Activated gamma-delta T cell treated with Interleukin-2 at 50 U/mL for 16 hours (primary cell): ENCODE results near the gene WDR45B.
"Not testable (repeated sequence)": the region's sequence is repeated elsewhere in the genome, so short reads cannot be mapped to it uniquely, and the experiment has no call there.

Experiments used
- DNase-seq: peaks from one replicate; pipeline ENCODE4 v3.0.0-alpha.2; 2020

The WDR45B gene

DNA sequence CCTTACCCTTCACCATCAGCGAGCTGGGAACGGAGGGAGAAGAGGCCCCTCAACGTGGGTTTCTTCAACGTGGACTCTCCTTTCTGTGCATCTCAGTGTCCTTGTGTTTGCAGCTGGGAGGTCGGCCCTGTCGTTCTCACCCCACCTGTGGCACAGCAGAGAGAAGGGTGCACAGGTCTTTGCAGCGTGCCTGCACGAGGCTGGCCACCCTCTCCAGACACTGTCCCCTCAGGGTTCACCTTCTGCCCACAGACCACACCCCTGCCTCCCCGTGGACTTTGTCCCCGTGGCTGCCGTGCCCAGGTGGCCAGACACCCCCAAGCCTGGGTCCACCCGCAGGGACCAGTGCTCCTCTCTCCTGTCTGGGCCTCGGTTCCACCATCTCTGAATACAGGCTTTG is 7.3 kb upstream of the WDR45B start:
- no peak for DNase-seq

DNA sequence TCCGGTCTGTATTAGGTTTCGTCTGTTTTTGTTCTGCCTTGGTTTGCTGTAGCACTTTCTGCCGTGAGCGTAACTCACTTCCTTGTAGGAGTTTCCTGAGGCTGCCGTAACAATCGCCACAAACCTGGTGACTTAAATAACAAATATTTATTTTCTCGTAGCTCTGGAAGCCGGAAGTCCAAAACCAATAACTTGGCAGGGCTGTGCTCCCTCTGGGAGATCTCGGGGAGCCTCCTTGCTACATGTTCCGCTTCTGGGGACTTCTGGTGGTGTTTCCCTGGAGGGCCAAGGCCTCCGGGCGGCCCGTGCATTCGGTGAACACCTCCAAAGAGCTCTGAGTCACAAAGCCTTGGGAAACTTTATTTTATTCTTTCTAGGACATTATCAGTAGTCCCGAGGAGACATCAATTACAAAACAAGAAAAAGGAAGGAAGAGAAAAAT is 6.8 kb upstream of the WDR45B start:
- no peak for DNase-seq

DNA sequence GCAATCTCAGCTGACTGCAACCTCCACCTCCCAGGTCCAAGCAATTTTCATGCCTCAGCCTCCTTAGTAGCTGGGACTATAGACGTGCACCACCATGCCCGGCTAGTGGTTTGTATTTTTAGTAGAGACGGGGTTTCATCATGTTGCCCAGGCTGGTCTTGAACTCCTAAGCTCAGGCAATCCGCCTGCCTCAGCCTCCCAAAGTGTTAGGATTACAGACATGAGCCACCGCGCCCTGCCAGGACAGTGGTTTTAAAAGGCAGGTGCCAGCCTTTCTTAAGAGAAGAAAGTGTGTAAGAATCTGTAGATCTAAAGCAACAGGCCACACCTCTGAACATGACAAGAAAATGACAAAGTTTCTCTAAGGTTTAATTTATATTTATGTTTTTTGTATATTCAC is 6.4 kb upstream of the WDR45B start:
- not testable (repeated sequence) for DNase-seq

DNA sequence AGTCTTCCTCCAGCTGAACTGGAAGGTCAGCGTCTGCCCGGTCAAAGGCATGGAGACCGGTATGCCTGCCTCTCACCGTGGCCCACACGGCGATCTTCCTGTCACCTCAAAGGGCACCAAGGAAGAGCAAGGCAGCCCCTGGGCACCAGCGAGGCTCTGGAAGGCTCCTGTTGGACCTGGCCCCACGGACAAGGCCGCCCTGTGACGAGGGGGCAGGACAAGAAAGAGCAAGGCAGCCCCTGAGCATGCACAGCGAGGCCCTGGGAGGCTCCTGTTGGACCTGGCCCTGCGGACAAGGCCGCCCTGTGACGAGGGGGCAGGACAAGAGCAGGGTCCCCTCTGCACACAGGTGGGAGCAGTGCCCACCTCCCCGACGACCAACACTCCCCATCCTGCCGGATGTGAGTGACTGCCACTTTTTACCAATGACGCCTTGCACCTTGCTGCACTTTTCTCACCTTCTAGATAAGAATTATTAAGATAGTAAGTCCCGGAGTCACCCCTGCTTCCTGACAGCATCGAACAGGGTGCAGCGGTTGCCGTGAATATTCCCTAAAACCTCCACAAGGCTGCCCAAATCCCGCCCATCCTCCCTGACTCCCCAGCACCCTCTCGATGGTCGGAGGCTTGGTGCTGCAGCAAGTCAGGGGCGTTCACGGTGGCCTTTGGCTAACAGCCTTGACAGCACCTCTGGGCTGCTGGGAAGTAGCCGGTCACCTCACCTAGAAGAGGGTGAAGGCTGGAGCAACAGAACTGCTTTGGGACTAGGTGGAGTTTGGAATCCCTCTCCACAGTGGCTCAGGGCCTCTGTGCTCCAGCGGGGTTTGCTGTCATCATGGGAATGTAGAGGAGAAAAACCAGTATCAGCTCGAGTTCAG is 5.6 kb upstream of the WDR45B start:
- no peak for DNase-seq

DNA sequence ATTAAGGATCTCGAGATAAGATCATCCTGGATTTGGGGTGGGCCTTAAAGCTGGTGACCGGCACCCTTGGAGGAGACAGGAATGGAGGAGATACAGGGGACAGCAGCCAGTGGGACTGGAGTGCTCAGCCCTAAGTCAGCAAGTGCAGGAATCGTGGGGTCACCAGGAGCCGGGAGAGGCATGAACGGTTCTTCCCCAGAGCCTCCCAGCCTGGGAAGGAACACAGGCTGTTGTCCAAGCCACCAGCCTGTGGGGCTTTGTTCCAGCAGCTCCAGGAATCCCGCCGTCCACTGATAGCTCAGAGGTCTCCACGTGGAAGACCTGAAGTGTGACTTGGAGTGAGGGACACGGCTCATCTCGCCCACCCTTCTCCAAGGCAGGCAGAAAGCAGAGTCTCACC is 2.5 kb upstream of the WDR45B start:
- DNase-seq: no peak

DNA sequence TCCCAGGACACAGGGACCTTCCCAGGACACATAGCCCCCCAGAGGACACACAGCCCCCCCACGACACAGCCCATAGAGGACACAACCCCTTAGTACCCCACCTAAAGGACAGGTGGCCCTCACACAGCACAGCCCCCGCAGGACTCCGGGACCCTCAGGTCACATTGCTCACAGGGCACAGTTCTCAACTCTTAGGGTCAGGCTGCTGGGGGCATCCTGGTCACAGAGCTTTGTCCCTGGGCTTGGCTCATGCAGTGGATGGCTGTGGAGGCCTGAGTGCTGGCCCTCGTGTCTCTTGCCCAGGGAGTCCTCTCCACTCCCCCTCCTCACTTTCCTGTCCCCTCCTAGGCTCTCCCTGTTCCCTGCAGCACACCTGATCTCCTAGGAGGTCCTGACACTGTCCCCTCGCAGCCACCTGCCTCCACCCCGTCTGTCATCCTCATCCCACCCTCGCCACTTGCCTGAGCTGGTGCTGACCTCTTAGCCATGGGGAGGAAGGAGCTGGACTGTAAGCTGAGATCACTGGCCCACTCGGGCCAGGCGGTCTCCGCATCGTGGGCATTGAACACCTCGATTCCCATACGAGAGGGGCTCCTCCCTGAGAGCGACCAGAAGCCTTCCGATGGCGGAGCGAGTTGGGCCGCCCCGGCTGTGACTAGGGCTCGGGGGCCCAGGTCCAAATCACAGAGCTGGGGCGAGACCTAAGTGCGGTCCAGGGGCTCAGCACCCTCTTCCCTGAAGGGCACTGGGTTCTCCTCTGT is 1.4 kb upstream of the WDR45B start:
- no peak for DNase-seq

DNA sequence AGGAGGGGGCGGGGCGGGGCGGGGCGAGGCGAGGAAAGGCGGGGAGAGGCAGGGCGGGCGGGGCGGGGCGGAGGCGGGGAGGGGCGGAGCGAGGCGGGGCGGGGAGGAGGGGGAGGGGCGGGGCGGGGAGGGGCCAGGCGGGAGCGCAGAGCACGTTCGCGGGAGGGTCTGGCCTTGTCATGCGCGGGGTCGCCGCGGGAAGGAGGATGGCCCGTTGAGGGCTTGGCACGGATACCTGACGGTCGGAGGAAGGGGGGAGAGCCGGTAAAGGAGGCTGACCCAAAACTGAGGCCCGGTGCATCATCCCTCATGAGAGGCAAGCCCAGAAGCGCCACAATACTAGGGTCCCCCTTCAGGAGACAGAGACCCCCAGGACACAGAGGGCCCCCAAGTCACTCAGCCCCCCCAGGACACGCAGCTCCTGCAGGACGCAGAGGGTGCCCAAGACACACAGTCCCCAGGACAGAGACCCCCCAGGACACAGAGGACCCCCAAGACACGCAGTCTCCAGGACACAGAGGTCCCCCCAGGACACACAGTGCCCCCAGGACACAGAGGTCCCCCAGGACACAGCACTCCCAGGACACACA is 593 bp upstream of the WDR45B start:
- peak; percentile 47 for DNase-seq

DNA sequence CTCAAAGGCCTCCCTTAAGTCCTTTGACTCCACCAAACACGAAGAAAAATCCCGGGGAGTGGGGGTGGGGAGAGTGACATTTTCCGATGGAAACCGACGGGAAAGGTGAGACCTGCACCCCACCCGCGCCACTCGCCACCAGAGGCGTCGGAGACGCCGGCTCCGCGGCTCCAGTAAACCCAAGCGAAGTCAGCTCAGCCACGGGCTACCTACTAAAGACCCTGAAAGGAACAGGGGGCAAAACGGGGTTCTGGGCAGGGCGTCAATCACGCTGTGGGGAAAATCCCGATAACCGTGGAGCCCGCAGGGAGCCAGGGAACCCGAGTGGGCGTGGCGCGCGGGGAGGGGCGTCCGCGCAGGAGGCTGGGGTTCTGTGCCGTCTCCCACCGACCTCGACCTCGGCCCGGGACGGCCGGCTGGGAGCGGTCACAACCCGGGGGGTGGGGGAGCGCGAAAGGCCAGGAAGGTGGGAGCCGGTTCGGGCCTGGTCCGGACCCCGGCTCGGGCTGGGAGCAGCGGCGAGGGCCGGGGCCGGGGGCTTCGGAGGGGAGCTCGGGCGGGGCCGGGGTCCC is 565 bp downstream of the WDR45B start:
- peak; percentile 33 for DNase-seq

DNA sequence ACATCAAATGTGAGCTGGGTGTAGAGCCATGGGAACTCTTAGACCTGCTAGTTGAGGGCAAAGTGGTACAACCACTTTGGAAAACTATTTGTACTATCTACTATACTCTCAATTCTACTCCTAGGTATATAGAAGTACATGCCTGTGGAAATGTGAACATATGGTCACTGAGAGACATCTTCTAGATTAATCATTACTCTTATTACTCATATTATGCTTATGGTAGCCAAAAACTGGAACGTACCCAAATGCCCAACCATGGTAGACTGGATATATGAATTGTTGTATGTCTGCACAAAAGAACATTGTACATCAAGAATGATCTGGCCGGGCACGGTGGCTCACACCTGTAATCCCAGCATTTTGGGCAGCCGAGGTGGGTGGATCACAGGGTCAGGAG is 2.7 kb downstream of the WDR45B start:
- DNase-seq: no peak

DNA sequence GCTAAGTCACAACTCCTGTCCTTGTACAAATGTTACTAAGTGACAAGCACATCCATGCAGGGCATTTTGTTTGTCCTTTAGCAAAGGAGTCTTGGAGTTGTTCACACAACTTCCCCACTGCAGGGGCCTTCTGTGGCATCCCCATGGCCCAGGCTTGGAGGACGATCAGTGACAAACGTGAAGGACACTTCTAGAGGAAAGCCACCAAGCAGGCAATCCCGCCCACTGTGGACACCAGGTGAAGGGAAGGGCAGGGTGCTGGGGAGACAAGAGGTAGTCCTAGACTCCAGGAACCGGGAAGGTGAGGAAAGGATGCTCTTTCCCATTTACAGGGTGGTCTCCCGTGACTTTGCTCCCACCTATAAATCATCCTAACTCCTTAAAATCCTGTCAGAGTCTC is 4.1 kb downstream of the WDR45B start:
- DNase-seq: no peak

DNA sequence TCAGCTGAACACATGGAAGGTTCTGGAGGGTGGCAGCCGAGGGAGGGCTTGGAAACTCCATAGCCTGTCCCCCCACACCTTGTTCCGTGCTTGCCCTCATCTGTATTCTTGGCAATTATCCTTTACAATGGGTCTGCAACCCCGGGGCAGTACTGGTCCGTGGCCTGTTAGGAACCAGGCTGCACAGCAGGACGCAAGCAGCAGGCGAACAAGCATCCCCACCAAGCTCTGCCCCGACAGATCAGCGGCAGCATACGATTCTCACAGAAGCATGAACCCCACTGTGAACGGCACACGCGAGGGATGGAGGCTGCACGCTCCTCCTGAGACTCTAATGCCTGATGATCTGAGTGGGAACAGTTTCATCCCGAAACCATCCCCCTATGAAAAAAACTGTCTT is 6.2 kb downstream of the WDR45B start:
- DNase-seq: no peak

DNA sequence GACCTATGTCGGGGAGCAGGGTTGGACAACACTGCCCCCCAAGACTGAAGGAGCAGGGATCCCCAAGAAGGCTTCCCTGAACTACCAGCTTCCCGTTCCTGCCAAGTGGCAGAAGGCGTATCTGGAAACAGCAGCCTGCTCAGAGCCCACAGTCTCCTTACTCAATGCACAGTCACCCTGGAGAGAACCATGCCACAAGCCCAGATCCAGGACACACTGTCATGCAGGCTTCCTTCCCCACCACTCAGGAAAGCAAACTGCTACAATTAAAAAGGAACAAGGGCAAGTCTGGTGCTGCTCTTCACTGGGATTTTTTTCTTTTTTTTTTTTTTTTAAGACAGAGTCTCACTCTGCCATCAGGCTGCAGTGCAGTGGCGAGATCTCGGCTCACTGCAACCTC is 8.2 kb downstream of the WDR45B start:
- no peak for DNase-seq

DNA sequence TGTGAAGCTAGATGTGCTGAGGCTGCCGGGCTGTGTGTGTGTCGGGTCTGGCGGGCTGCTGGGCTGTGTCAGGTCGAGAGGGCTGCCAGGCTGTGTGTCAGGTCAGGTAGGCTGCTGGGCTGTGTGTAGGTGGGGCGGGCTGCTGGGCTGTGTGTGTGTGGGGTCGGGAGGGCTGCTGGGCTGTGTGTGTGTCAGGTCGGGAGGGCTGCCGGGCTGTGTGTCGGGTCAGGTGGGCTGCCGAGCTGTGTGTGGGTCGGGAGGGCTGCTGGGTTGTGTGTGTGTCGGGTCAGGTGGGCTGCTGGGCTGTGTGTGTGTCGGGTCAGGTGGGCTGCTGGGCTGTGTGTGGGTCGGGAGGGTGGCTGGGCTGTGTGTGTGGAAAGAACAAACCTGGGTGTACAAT is 8.6 kb downstream of the WDR45B start:
- no peak for DNase-seq

DNA sequence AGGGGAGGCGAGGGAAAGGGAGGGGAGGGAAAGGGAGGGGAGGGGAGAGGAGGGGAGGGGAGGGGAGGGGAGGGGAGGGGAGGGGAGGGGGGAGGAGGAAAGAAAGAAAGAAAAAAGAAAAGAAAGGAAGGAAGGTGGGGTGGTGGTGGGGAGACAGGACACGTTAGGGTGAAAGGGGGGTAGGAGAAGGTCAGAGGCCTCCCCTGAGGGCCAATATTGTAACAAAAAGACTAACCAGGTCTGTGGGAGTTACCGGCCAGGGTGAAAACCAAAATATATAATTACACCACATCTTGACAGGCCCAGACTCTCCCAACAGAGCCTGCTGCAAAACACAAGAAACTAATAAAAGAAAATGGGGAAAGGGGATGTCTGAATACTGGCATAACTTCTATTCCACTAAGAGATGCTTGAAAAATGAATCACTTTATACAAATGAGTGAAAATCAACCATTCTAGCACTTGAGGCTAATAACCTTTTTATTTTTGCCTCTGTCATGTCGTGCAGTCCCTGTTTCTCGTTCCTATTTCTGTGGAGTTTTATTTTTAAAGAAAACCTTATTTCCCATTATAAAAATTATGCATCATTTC is 10.0 kb downstream of the WDR45B start:
- DNase-seq: no peak

DNA sequence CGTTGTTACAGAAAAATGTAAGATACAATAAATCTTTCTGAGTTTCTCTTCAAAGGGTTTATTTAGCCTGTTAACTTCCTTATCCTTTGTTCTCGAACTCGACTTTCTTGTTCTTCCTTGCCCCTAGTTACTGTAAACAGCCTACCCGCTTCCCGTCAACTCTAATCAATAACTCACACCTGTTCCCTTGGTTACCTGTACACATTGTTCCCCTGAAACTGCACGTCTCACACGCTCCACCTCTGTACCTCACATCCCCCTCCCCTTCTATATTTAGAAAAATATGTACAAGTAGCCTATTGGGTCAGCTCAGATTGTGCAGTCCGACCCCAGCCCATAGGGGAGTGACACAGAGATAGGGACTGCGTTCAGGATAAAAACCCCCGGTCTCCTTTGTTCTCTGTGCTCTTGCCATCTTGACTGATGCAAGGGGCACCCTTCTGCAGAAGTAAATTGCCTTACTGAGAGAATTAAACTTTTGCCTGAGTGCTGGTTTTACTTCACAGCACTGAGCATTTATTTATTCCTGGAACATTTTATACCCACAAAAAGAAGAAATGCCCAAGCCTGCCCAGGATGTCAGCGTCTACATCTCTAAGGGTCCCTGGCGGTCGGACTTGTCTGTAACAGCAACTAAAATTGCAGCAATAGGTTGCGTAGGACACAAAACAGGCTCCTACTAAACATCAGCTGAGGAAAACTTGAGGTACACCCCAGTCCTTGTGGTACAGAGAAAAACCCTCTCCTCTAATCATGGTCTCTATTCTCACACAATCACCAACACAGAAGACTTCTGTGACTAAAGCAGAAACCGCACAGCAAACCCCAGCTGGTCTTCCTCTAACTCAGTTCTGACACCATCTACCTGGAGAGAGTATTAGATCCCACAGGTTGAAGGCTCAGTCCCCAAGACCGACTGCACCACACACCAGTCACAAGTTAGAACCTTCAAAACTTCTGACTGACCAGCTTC is 11.3 kb downstream of the WDR45B start:
- DNase-seq: no peak

DNA sequence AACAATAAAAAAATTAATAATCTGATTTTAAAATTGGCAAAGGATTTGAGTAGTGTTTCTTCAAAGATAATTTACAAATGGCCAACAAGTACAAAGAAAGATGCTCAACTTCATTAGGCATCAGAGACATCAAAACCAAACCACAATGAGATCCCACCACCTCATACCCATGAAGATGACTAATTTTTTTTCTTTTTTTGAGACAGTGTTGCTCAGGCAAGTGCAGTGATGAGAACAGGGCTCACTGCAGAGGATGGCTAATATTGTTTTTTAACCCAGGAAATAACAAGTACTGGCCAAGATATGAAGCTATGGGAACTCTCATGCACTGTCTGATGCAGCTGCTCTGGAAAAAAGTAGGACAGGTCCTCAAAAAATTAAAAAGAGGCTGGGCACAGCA is 14.9 kb downstream of the WDR45B start:
- DNase-seq: no peak

DNA sequence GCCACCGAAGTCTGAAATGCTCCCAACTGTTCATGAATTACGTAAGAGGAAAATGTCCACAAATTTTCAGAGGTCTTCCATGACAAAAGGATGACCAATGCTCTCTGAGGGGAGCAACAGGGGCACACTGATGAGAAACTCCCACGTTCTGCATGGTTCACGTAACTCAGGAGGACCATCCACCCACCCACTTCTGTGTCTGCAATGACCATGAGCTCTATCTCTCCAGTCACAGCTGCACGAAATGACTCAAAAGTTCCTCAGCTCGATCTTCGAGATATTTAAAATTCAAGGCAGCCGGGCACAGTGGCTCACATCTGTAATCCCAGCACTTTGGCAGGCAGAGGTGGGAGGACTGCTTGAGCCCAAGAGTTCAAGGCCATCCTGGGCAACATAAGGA is 15.8 kb downstream of the WDR45B start:
- DNase-seq: no peak

DNA sequence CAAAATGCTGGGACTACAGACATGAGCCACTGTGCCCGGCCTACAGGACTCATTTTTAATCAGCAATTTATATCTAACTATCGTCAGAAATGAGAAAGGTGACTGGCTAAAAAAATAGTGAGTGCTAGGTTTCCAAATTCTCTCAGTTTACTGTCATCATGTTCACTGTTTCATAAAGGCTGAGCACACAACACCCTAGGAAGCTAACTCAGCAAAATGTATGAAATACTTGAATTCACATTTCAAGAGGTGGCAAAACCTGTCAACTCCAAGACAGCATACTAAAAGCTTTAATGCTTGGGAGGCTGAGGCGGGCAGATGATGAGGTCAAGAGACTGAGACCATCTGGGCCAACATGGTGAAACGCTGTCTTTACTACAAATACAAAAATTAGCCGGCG is 16.7 kb downstream of the WDR45B start:
- DNase-seq: no peak

DNA sequence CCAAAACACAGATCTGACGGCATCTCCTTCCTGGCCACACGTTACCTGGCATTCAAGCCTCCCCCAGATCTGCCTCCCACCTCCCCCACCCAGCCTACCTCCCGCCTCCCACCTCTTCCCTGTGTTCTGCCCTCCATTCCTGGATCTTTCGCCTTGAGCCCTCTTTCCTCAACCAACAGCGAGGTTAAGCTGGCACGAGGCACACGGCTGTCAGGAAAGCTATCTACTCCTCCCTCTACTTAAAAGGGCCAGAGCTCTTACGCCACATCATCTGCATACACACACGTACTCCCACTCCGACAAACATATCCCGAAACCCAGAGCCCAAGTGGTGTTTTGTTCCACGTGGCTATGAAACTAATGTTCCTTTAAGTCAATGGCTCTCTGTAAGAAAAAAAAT is 18.0 kb downstream of the WDR45B start:
- no peak for DNase-seq

DNA sequence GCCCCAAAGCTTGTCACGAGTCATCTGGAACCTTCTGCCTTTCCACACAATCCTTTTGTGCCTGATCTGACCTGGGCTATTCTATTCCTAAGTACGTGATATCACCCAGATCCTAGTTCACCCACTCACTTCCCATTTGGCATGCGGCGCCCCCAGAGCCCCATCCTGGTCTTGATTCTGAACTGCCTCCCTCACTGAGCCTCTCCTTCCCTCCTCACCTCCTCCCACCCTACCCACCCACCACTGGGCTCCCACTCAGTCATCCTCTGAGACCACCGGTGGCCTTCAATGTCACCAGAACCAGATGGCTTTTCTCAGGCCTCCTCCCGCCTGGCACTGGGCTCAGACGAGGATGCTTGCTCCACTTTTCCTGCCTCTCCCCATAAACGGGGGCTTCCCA is 18.5 kb downstream of the WDR45B start:
- no peak for DNase-seq

DNA sequence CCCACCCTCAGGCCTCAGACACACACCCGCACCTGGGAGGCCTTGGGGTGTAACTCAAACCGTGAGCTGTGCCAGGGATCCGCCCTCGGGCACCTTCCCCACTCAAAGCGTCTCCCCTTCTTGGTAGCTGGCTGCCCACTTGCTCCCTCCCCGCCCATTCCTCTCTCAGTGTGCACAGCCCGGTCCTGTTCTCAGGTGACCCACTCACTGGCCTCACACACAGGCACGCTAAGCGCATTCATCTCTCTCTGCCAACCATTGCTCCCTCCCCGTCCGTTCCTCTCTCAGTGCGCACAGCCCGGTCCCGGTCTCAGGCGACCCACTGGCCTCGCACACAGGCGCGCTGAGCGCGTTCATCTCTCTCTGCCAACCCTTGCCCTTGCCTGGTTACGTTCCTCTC is 20.8 kb downstream of the WDR45B start:
- no peak for DNase-seq

DNA sequence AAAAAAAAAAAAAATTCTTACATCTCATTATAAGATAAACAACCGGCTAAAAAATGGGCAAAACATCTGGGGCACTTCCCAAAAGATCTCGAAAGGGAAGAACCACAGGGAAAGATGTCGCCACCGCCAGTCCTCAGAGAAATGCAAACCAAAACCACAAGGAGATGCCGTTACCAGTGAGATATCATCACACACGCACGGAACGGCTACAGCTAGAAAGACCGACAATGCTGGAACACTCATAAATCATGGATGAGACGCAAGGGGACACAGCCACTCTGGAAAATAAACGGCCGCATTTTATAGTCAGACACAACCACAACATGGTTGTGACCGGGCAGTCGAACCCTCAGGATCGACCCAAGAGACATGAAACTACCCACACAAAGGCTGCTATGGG is 24.5 kb downstream of the WDR45B start:
- no peak for DNase-seq
